ENCODE results near the gene WHRN. TPM values are rescaled to one million over a fixed set of nuclear protein-coding genes. Genes with fewer than 3 reads are reported as not detected.

The WHRN gene
- total RNA-seq, 4 donors from 2014 or later: 8.1 to 12.6 (median 10.7) TPM

DNA sequence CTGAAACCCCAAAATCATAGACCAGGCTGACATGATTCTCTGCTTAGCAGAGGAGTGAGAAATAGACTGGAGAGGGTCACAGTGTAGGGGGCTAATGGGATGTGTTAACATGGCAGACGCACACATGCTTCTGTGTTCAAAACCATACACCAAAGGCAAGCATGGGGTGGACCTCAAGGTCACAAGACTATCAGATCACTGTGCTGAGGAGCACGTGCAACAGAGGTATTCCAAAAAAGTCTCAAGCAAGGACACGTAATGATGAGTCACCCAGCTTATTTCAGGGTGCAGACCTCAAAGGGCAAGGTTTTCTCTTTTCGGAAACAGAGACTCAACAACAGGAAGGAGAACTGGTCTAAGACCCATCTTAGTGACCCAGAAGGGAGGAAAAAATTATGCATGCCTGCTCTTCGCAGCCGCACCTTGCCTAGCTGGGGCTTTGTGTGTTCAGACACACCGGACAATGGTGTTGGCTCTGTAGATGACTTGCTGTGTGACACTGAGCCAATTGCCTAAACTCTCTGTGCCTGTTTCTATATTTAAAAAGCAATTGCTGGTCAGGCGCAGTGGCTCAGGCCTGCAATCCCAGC is 20.3 kb downstream of the WHRN start:
- TF ChIP-seq POLR2A (IDR thresholded peaks at IDR 0.05; ENCODE audit: low read depth) (no peak), POLR2AphosphoS5 (IDR thresholded peaks at IDR 0.05) (no peak), EP300 (IDR thresholded peaks at IDR 0.05) (no peak)
- TF ChIP-seq, protein P1, sequence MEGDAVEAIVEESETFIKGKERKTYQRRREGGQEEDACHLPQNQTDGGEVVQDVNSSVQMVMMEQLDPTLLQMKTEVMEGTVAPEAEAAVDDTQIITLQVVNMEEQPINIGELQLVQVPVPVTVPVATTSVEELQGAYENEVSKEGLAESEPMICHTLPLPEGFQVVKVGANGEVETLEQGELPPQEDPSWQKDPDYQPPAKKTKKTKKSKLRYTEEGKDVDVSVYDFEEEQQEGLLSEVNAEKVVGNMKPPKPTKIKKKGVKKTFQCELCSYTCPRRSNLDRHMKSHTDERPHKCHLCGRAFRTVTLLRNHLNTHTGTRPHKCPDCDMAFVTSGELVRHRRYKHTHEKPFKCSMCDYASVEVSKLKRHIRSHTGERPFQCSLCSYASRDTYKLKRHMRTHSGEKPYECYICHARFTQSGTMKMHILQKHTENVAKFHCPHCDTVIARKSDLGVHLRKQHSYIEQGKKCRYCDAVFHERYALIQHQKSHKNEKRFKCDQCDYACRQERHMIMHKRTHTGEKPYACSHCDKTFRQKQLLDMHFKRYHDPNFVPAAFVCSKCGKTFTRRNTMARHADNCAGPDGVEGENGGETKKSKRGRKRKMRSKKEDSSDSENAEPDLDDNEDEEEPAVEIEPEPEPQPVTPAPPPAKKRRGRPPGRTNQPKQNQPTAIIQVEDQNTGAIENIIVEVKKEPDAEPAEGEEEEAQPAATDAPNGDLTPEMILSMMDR (IDR thresholded peaks at IDR 0.05): no peak
- no peak overlapping the region for H3K27ac ChIP-seq (replicated peaks in 1 of 4)
- no peaks in the 10 kb centered on the region for H3K36me3 ChIP-seq
- intact Hi-C loops (cut with DNase I): loop anchor here (5.0 to 10.0 kb wide), 2 partner anchors 73 to 150 kb away; no protein-coding TSS in a partner anchor
- 79% methylated on average over 8 of the region's 8 CpGs for WGBS
- no peaks in the 10 kb centered on the region for H3K27me3 ChIP-seq
- H3K9me3 ChIP-seq: no peaks in the 10 kb centered on the region
- no peak overlapping the region for H3K4me3 ChIP-seq
- DNase-seq (ENCODE audit: extremely low spot score): no peak
- H3K4me1 ChIP-seq: peaks cover 0 to 23% (median 11%) of the 10 kb centered on the region in 4 donors

DNA sequence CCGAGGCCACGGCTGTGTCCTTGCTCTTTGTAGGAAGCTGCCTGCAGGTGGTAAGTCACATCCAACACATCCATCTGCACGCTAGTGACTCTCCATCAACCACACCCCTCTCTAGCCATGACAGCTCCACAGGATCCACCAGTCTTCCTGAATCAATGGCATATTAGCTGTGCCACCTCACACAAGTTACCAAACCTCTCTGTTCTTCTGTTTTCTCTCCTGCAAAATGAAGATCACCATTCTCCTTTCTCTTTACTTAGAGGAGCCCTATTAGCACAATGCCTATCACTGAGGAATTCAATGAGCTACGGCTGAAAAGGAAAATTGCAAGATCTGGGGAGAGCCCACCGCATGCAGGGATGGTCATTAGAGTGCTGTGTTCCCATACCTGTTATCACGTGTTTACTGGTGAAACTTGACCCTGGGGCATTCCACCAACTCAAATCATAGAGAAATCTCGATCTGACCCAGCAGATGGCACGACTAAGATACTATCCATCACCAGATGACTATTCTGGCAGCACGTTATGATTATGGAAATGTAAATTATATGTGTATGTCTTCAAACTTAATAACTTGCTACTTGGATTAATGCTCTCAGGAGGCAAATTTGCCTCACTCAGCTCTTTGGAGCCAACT is 20.9 kb downstream of the WHRN start:
- WGBS: 76% methylated on average over 9 of the region's 9 CpGs
- DNase-seq (ENCODE audit: extremely low spot score): no peak
- H3K27ac ChIP-seq (replicated peaks in 1 of 4): no peak overlapping the region
- H3K9me3 ChIP-seq: no peaks in the 10 kb centered on the region
- no peak overlapping the region for H3K4me3 ChIP-seq
- TF ChIP-seq POLR2A (IDR thresholded peaks at IDR 0.05; ENCODE audit: low read depth) (no peak), EP300 (IDR thresholded peaks at IDR 0.05) (no peak), POLR2AphosphoS5 (IDR thresholded peaks at IDR 0.05) (no peak)
- TF ChIP-seq, protein P1 (IDR thresholded peaks at IDR 0.05): no peak
- H3K27me3 ChIP-seq: no peaks in the 10 kb centered on the region
- H3K36me3 ChIP-seq: no peaks in the 10 kb centered on the region
- peaks cover 0 to 23% (median 11%) of the 10 kb centered on the region in 4 donors for H3K4me1 ChIP-seq
- intact Hi-C loops (cut with DNase I): loop anchor here (5.0 to 10.0 kb wide), 2 partner anchors 72 to 150 kb away; no protein-coding TSS in a partner anchor

DNA sequence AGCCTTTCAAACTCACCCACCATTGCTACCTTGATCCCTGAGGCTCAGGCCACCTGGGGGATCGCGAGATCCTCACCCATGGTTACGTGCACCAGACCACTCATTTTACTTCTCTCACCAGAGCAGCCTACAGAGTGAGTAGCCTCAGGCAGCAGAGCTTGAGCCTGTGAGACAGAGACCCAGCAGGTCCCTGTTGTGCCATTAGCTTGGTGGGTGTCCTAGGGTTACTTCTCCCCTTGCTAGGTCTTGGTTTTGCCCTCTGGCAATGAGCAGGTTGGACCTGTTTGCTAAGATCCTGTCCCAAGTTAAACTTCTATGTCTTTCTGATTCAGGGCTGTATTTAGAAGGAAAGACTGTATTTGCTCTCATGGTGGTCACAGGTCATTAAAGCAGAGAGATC is 21.8 kb downstream of the WHRN start:
- 98% methylated on average over 3 of the region's 3 CpGs for WGBS
- TF ChIP-seq EP300 (IDR thresholded peaks at IDR 0.05) (no peak), POLR2A (IDR thresholded peaks at IDR 0.05; ENCODE audit: low read depth) (no peak), POLR2AphosphoS5 (IDR thresholded peaks at IDR 0.05) (no peak)
- TF ChIP-seq, protein P1 (IDR thresholded peaks at IDR 0.05): no peak
- H3K9me3 ChIP-seq: no peaks in the 10 kb centered on the region
- H3K4me1 ChIP-seq: peaks cover 0 to 23% (median 11%) of the 10 kb centered on the region in 4 donors
- H3K36me3 ChIP-seq: peaks cover 0 to 3% (median under 1%) of the 10 kb centered on the region in 4 donors
- DNase-seq (ENCODE audit: extremely low spot score): no peak
- no peaks in the 10 kb centered on the region for H3K27me3 ChIP-seq
- intact Hi-C loops (cut with DNase I): loop anchor here (5.0 to 10.0 kb wide), 2 partner anchors 71 to 149 kb away; no protein-coding TSS in a partner anchor
- no peak overlapping the region for H3K4me3 ChIP-seq
- H3K27ac ChIP-seq (replicated peaks in 1 of 4): no peak overlapping the region

DNA sequence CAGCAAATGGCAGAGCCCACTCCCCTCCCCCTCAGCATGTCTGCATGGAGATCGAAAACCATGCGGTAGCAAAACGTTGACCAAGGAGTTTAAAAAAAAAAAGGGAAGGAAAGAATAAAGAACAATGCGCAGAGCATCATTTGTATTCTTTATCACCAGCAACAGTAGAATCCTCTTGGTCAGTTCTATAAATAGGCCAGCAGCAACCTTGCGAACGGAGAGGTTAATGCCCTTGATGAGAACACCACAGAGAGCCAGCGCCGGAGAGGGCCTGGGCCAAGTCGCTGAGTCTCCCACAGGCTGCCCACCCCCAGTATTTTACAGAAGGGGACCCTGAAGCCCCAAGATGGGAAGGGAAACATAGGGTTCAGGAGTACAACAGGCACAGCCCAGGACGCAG is 22.7 kb downstream of the WHRN start:
- intact Hi-C loops (cut with DNase I): loop anchor here (5.0 to 10.0 kb wide), 2 partner anchors 70 to 148 kb away; no protein-coding TSS in a partner anchor
- Histone ChIP-seq H3K27me3 (no peaks in the 10 kb centered on the region), H3K4me3 (no peak overlapping the region), H3K9me3 (no peaks in the 10 kb centered on the region), H3K36me3 (peaks cover 0 to 12% (median 5%) of the 10 kb centered on the region in 4 donors), H3K4me1 (peaks cover 0 to 19% (median 11%) of the 10 kb centered on the region in 4 donors), H3K27ac (replicated peaks in 1 of 4) (no peak overlapping the region)
- no peak for DNase-seq (ENCODE audit: extremely low spot score)
- 39% methylated on average over 9 of the region's 10 CpGs for WGBS
- TF ChIP-seq, protein P1 (IDR thresholded peaks at IDR 0.05): no peak
- no peak for TF ChIP-seq POLR2A (IDR thresholded peaks at IDR 0.05; ENCODE audit: low read depth)
- TF ChIP-seq EP300 (IDR thresholded peaks at IDR 0.05): no peak
- no peak for TF ChIP-seq POLR2AphosphoS5 (IDR thresholded peaks at IDR 0.05)
